ENCODE measurements around the gene CEP95.

Gene CEP95

DNA sequence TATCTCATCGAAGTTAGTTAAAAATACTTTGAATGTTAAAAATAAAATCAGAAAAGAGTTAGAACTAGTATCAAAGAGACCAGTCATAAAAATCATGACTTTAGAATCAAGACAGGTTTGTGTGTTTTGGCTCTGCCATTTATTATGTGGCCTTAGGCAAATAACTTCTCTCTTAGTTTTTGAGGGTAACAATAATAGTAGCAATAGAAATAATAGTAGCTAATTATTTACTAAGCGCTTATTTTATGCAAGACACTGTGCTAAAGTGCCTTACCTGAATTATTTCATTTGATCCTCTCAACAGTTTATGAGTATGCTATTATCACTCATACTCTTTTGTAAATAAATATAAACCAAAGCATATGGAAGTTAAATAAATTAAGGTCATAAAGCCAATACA is 78.4 kb downstream of the CEP95 start:
- no peak for DNase-seq
- peaks cover 3% of the 10 kb centered on the region; the same call in 1 of the 2 replicates for H3K36me3 ChIP-seq
- no peaks in the 10 kb centered on the region for H3K9me3 ChIP-seq

More for the DNA sequence above, 78.4 kb downstream of the CEP95 start:
- TF ChIP-seq, protein P1, sequence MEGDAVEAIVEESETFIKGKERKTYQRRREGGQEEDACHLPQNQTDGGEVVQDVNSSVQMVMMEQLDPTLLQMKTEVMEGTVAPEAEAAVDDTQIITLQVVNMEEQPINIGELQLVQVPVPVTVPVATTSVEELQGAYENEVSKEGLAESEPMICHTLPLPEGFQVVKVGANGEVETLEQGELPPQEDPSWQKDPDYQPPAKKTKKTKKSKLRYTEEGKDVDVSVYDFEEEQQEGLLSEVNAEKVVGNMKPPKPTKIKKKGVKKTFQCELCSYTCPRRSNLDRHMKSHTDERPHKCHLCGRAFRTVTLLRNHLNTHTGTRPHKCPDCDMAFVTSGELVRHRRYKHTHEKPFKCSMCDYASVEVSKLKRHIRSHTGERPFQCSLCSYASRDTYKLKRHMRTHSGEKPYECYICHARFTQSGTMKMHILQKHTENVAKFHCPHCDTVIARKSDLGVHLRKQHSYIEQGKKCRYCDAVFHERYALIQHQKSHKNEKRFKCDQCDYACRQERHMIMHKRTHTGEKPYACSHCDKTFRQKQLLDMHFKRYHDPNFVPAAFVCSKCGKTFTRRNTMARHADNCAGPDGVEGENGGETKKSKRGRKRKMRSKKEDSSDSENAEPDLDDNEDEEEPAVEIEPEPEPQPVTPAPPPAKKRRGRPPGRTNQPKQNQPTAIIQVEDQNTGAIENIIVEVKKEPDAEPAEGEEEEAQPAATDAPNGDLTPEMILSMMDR (IDR thresholded peaks at IDR 0.05; ENCODE audit: low read depth, low read length): no peak
- Histone ChIP-seq H3K27me3 (no peaks in the 10 kb centered on the region), H3K4me1 (no peaks in the 10 kb centered on the region), H3K4me3 (ENCODE audit: low read depth, low read length) (no peak overlapping the region)
